Stomach (tissue), 4 donors: ENCODE data around the gene STAT5B.

ENCODE experiments used
- EP300 ChIP-seq: sonication (generic); formaldehyde crosslinking; IDR thresholded peaks from one replicate; pipeline ENCODE4 v1.6.1; 2017; ENCODE audit warnings: antibody characterized with exemption
- POLR2A ChIP-seq, 4 donors: fragments of 450-650 bp; IDR thresholded peaks; one replicate each; pipeline ENCODE4 v1.6.1; 2016; ENCODE audit warnings: antibody characterized with exemption in 4 of 4, control low read depth in 2 of 4, mild to moderate bottlenecking in 1 of 4, moderate library complexity in 1 of 4
- POLR2AphosphoS5 ChIP-seq, 3 donors: sonication (generic); formaldehyde crosslinking; IDR thresholded peaks; one replicate each; pipeline ENCODE4 v1.6.1; 2016; ENCODE audit warnings: antibody characterized with exemption in 3 of 3
- TF ChIP-seq, protein P1 (sequence below), 7 experiments: fragments of 450-650 bp in 4 of 7; fragments of 200-600 bp in 3 of 7; sonication (generic) in 3 of 7; IDR thresholded peaks; one replicate each; pipeline ENCODE4 v1.5.1; 2016 to 2019; ENCODE audit warnings: antibody characterized with exemption in 7 of 7, control low read depth in 2 of 7, mild to moderate bottlenecking in 1 of 7

DNA sequence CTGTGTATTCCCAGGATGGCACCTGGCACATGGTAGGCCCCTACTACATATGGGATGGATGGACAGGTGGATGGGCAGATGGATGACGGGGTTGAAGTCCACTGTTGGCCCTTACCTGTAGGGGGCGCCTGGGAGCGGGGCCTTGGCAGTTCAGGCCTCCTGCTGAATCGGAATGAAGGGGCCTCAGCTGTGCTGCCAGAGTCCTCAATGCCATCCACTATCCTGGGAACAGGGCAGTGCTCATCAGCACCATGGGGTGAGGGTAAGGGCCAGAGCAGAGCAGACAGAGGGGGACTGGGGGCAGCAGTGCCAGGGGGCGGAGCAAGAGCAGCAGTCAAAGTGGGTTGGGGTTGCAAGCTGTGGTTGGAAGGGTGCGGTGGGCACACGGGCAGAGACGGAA is 113.1 kb downstream of the STAT5B start:
- TF ChIP-seq, protein P1, sequence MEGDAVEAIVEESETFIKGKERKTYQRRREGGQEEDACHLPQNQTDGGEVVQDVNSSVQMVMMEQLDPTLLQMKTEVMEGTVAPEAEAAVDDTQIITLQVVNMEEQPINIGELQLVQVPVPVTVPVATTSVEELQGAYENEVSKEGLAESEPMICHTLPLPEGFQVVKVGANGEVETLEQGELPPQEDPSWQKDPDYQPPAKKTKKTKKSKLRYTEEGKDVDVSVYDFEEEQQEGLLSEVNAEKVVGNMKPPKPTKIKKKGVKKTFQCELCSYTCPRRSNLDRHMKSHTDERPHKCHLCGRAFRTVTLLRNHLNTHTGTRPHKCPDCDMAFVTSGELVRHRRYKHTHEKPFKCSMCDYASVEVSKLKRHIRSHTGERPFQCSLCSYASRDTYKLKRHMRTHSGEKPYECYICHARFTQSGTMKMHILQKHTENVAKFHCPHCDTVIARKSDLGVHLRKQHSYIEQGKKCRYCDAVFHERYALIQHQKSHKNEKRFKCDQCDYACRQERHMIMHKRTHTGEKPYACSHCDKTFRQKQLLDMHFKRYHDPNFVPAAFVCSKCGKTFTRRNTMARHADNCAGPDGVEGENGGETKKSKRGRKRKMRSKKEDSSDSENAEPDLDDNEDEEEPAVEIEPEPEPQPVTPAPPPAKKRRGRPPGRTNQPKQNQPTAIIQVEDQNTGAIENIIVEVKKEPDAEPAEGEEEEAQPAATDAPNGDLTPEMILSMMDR (IDR thresholded peaks at IDR 0.05) = peak in 1 of 7 experiments; percentile 3
- no peak for TF ChIP-seq POLR2A (IDR thresholded peaks at IDR 0.05)
- no peak for TF ChIP-seq EP300
- no peak for TF ChIP-seq POLR2AphosphoS5 (IDR thresholded peaks at IDR 0.05)
